ENCODE data around the gene CCNL2.
"Not testable (repeated sequence)": the region's sequence is repeated elsewhere in the genome, so short reads cannot be mapped to it uniquely, and the experiment has no call there.

The CCNL2 gene

GRCh38 chr1:1399187-1399871 is at the start of gene CCNL2:
TSS of gene CCNL2 (minus strand) at chr1:1399335. CDS start at chr1:1399306, 29 bp downstream.
- peak; percentile 99 for DNase-seq

- DNase-seq = not testable (repeated sequence)
These were observed 47.5 kb upstream of the CCNL2 start for GRCh38 chr1:1446631-1447030.

- DNase-seq = no peak
These were observed 43.1 kb upstream of the CCNL2 start for GRCh38 chr1:1442069-1442770.

- DNase-seq = peak; percentile 31
These were observed 42.1 kb upstream of the CCNL2 start for GRCh38 chr1:1441002-1441888.

GRCh38 chr1:1440262-1441001 is 41.3 kb upstream of the CCNL2 start:
- DNase-seq = no peak

GRCh38 chr1:1439546-1440261 is 40.6 kb upstream of the CCNL2 start:
- no peak for DNase-seq

- no peak for DNase-seq
These were observed 39.6 kb upstream of the CCNL2 start for GRCh38 chr1:1438531-1439381.

- no peak for DNase-seq
These were observed 38.8 kb upstream of the CCNL2 start for GRCh38 chr1:1437904-1438376.

GRCh38 chr1:1437033-1437903 is 38.1 kb upstream of the CCNL2 start:
- no peak for DNase-seq

GRCh38 chr1:1436630-1437032 is 37.5 kb upstream of the CCNL2 start:
- DNase-seq = no peak

- no peak for DNase-seq
These were observed 36.9 kb upstream of the CCNL2 start for GRCh38 chr1:1435911-1436629.

- peak; percentile 75 for DNase-seq
These were observed 36.2 kb upstream of the CCNL2 start, which contains the start of gene VWA1 for GRCh38 chr1:1435106-1435903. TSS of gene VWA1 (plus strand) at chr1:1435690. CDS start at chr1:1435749, 59 bp downstream.

- DNase-seq = no peak
These were observed 35.6 kb upstream of the CCNL2 start for GRCh38 chr1:1434824-1435105.

GRCh38 chr1:1434131-1434823 is 35.1 kb upstream of the CCNL2 start:
- DNase-seq = peak; percentile 45

- peak; percentile 76 for DNase-seq
These were observed 34.6 kb upstream of the CCNL2 start for GRCh38 chr1:1433804-1434130.

GRCh38 chr1:1432951-1433803 is 34.0 kb upstream of the CCNL2 start:
- no peak for DNase-seq
